SKM-1 (cell line): ENCODE measurements around the gene PLGRKT.
A peak's percentile ranks its signal among the peaks of the same experiment; 100 is the strongest.
"Not testable (repeated sequence)": the region's sequence is repeated elsewhere in the genome, so short reads cannot be mapped to it uniquely, and the experiment has no call there.

Source experiments
- DNase-seq: peaks from one replicate; lab custom pipeline; 2025; ENCODE audit not compliant: unreplicated experiment; lab: John Stamatoyannopoulos, UW

The PLGRKT gene

GRCh38 chr9:5388026-5388819 is 49.5 kb downstream of the PLGRKT start:
- peak; percentile 52 for DNase-seq

DNA sequence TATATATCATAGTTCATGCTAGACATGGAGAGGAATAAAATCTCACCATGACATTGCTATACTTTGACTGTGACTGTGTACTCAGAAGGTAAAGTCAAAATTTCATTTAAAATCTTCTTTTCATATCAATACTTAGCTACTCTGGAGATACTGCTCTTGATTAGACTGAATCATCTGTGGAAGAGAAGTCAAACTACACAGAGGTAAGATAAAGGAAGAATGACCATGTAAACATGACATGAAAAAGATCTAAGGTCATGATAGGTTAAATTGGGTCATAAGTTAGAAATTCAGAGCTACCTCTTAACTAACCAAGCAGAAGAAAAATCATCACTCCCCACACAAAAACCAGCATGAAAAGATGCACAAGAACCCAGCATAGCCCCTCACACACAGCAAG is 53.3 kb downstream of the PLGRKT start:
- no peak for DNase-seq

DNA sequence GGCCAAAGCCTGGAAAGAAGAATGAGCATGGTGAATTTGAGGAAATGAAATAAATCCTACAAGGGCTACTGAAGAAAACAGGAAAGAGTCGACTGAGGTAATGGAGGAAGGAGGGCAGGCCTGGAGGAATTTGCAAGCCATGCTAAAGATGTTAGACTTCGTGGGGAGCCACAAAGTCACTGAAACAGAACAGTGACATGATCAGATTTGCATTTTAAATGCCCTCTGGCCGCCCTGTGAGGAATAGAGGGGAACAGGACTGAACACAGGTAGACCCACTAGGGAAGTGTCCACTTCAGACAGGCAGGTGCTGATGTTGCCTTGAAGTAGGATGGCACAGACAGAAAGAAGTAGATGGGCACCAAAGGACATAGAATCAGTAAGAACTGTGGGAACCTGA is 55.2 kb downstream of the PLGRKT start:
- DNase-seq: no peak

DNA sequence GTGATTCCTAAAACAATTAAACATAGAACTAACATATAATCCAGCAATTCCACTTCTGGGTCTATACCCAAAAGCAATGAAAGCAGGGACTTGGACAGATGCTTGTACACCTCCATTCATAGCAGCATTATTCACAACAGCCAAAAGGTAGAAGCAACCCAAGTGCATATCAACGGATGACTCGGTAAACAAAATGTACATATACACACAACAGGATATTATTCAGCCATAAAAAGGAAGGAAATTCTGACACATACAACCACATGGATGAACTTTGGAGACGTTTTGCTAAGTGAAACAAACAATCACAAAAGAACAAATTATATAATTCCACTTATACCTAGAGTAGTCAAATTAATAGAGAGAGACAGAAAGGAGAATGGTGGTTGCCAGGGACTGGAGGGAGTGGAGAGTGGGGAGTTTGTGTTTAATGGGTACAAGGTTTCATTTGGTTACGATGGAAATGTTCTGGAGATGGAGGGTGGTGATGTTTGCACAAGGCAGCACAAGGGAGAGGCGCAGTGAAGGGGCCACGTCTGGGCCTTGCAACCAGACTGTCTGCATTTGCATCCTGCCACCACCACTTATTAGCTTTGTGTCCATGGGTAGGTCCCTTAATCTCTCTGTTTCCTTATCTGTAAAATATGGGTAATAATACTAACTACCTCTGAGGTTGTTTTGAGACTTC is 61.8 kb downstream of the PLGRKT start:
- no peak for DNase-seq

- DNase-seq: no peak
Observed at GRCh38 chr9:5375091-5375490, 62.6 kb downstream of the PLGRKT start.

GRCh38 chr9:5364294-5365024 is 73.3 kb downstream of the PLGRKT start:
- DNase-seq: no peak

DNA sequence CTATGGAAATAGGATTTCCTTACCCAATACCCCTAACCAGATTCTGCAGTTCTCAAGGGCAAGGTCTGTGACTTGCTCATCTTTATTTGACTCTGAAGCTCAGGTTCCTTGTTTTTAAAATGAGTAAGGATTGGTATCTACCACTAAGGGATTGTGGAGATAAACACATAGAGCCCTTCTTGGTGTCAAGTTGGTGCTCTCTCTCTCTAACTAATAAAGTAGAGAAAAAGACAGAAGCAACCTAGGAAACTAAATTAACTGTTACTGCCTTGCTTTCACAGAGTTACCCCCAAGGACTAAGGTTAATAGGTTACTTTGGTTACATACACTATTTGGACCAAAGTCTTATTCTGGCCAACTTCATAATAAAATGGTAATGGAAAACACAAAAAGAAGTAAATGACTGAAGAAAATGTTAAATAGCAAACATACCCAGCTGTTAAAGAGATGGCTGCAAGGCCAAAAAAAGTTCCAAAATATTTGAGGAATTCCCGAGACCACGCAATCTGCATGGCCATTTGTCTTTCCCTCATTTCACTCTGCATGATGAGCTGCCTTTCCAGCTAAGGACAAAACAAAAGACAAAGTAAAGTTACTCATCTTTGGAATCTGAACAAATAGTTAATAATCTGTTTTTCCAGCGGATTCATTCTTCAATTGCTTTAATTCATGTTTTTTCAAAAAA is 76.3 kb downstream of the PLGRKT start:
- no peak for DNase-seq

DNA sequence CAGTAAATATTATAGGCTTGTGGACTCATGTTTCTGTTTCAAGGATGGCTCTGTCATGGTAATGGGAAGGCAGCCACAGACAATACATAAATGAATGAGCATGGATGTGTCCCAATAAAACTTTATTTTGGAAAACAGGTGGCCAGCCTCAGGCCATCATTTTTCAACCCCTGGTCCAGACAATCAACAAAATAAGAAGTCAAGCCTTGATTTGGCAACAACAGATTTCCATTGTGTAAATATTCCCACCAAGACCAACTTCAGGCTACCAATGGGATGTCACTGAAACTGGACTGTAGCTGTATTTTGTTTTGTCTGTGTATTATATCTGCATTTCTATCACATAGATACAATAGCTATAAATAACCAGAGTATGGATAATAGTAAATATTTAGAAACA is 77.4 kb downstream of the PLGRKT start:
- DNase-seq: no peak

DNA sequence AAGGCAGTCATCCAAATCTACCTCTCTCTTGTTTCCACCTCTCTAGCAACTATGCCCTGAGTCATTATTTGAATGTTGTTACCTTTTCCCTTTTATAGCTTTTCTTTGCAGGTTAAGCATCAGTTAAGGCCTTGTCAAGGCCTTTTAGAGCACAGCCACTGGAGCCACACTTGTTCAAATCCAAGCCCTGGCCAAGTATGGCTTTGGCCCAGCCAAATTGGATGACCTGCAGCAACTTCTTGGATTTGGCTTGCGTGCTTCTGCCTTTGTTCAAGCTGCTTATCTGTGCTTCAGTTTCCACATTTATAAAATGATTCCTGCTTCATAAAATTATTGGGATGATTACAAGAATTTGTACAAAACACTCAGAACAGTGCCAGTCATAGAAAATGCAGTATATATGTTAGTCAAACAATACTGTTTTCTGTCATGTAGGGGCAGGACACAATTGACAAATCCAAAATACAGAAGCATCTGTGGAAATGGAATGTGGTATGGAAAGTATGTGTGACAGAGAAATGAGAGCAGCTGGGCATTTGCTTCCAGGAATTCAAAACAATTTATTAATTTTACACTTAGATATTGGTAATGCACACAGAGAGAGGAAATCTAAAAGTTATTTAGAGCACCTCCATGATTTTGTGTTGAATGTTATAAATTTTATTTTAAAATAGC is 80.2 kb downstream of the PLGRKT start:
- no peak for DNase-seq

DNA sequence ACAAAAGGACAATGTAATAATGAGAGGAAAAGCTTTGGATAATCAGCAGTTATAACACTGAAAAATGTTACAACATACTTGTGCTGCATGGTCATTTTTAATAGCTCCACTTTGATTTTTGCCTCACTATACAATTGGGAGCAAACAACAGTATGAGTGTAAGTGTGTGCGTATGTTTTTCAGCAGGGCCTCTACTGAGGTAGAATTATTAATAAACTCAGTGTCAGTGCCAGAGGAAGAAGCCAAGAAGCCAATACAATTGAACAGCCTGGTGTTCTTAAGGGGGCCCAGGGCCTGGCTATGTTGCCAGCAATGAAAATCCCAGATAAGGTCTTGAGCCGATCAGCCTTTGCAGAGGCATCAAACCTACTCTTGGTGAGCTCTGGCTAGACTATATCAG is 81.9 kb downstream of the PLGRKT start:
- DNase-seq: no peak

DNA sequence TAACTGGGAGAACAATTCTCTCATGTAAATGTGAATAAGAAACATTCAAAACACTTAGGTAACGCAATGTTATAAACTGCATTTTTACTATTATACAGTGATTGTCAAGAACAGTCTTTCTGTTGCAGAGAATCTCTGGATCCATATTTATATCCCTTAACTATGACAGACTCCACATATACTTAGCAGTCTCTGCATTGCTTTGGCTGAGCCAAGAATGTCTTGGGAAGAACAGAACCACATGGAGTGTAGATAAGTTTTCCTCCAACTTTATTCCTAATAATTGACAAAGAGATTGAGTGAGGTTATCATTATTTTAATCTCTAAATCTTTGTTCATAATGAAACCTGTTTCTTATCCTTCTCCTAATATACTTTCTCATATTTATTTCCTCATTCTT is 82.5 kb downstream of the PLGRKT start:
- DNase-seq: no peak

GRCh38 chr9:5354184-5354583 is 83.5 kb downstream of the PLGRKT start:
- DNase-seq: no peak

DNA sequence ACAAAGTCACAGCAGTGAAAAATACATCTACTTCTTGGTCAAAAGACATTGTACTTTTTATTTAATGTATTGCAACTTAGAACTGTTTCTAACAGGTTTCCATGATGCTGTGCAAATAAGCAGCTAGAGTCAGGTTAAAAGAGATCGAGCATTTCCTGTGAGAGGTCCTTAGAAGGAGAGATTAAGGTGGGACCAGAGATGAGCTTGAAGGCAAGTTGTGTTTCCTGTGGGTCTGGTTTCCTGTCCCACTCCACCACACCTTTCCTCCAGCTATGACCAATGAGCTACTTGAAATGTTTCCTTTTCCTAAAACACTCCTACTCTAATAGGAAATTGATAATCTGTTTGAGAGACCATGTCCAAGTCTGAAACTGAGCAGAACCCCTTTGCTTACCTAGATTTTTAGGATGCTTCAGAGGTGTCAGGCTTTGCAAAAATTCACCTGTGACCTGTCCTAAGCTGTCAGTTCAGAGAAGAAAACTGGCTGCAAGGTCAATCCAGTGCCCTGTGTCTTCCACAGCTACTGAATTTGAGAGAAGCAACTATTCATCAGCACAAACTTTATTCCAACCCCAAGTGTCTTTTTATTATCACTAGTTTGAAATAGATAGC is 85.0 kb downstream of the PLGRKT start:
- no peak for DNase-seq

DNA sequence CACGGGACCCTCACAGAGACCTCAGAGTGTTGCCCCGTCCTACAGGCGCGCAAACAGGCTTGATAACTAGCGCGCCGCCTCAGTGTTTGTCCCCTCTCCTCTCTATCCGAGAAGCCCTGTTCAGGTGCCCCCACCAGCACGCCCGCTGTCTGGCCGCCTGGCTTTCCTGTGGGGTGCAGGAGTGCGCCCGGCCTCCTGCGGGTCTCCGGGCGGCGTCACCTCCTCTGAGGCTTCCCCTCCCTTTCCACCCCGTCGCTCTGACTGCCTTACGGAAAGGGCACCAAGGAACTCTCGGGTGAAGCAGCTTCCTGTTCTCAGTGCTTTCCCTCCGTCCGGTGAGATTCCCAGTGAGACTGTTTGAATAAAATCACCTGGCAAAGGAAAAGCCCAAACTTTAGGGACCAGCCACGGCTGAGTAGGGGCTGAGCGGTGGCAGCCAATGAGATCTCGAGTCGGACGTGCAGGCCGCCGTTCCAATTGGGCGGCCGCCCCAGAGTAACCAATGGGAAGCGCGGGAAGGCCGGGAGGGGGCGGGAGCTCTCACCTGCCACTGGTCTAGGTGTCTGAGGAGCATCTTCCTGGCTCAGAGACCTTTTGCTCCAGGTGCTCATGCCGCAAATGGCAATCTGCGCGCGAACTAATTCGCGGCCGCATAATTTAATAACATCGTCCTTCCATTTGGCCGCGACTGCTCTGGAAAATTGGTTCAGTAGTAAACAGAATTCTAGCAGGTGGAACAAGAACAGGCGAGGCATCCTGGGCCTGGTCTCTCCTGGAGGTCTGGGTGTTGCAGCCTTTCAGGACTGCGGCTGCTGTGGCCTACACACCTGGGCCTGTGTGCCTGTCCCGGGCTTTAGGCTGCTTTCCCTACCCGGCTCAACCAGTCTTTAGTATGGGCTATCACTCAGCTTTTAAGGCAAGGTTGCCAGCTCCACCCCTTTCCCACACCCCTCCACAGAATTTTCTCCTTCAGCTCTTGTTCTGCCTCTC is 98.4 kb downstream of the PLGRKT start, which contains the start of gene RLN1:
RLN1 (minus strand) TSS at position 885 of the 990 bp plus-strand sequence; CDS start at position 755, 130 bp downstream.
- not testable (repeated sequence) for DNase-seq

DNA sequence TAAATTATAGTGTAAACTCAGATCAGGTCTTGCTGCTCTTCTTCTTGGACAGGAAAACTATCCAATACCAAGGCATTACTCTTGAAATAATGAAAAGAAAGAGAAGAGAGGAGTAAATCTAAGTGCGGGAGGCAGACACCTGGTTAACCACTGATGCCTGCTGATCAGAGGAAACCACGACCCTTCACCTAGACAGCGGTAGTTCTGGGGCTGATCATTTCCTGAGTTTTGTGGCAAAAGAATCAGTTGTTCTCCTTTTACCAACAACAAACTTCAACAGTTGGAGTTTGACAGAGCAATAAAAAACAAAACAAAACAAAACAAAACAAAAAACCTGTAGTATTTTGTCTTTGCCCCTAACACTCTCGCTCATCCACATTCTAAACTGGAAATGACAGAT is 101.0 kb downstream of the PLGRKT start:
- no peak for DNase-seq

- DNase-seq: not testable (repeated sequence)
Observed at GRCh38 chr9:5331276-5331675, 106.4 kb downstream of the PLGRKT start.

DNA sequence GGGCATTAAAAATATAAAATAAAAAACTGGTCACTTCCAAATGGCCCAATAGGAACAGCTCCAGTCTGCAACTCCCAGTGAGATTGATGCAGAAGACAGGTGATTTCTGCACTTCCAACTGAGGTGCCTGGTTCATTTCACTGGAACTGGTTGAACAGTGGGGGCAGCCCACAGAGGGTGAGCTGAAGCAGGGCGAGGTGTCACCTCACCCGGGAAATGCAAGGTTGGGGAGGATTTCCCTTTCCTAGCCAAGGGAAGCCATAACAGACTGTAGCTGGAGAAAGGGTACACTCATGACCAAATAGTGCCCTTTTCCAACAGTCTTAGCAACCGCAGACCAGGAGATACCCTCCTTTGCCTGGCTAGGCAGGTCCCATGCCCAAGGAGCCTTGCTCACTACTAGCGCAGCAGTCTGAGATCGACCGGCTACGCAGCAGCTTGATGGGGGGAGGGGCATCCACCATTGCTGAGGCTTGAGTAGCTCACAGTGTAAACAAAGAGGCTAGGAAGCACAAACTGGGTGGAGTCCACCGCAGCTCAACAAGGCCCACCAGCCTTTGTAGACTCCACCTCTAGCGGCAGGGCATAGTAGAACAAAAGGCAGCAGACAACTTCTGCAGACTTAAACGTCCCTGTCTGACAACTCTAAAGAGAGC is 110.7 kb downstream of the PLGRKT start:
- DNase-seq: no peak

DNA sequence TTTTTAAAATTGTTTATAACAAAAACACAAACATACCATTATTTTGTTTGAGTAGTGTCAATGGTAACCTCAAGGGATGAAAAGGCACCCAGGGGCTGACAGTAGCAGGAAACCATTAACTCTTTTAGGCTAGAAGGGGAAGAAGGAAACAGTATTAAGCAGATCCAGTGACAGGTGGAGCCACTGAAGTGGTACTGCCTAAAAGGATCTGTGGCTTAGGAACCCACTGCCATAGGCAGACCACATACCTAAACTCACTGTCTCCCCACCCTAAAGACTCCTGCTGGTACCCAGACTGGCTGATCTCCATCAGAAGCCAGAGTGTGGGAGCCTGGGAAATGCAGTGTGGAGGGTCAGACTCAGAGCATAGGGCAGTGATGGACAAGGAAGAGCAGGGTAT is 111.5 kb downstream of the PLGRKT start:
- no peak for DNase-seq

- DNase-seq: not testable (repeated sequence)
Observed at GRCh38 chr9:5321601-5322000, 116.1 kb downstream of the PLGRKT start.
